Mucosa of rectum (tissue), 2 donors: ENCODE measurements around the gene KANSL1L.

Source experiments
- H3K27ac ChIP-seq, 2 donors: one replicate each; pipeline ENCODE4 v1.7.0; 2013; ENCODE audit warnings: inconsistent platforms in 2 of 2, low read depth in 2 of 2, low read length in 2 of 2
- H3K27me3 ChIP-seq, 2 donors: one replicate each; pipeline ENCODE4 v1.7.0; 2013; ENCODE audit warnings: low read length in 2 of 2; ENCODE audit not compliant: control insufficient read depth in 2 of 2, insufficient read depth in 2 of 2
- H3K36me3 ChIP-seq, 2 donors: one replicate each; pipeline ENCODE4 v1.7.0; 2013; ENCODE audit warnings: low read length in 2 of 2; ENCODE audit not compliant: control insufficient read depth in 2 of 2, insufficient read depth in 2 of 2
- H3K4me1 ChIP-seq, 2 donors: one replicate each; pipeline ENCODE4 v1.7.0; 2013; ENCODE audit warnings: low read length in 2 of 2, mild to moderate bottlenecking in 1 of 2; ENCODE audit not compliant: control insufficient read depth in 2 of 2, insufficient read depth in 2 of 2
- H3K4me3 ChIP-seq, 2 donors: one replicate each; pipeline ENCODE4 v1.7.0; 2013; ENCODE audit warnings: low read length in 2 of 2
- H3K9ac ChIP-seq, 2 donors: one replicate each; pipeline ENCODE4 v1.7.0; 2013; ENCODE audit warnings: low read length in 2 of 2, low read depth in 1 of 2, mild to moderate bottlenecking in 1 of 2
- H3K9me3 ChIP-seq, 2 donors: one replicate each; pipeline ENCODE4 v1.7.0; 2013; ENCODE audit warnings: low read length in 2 of 2; ENCODE audit not compliant: control insufficient read depth in 2 of 2
- donor health status: healthy.
- donor health status: Normal muscosa, but diverticular disease.

KANSL1L gene

GRCh38 chr2:210159059-210159458 is 12.2 kb downstream of the KANSL1L start:
- no peaks in the 10 kb centered on the region for H3K36me3 ChIP-seq
- H3K27ac ChIP-seq, result no peak overlapping the region
- no peaks in the 10 kb centered on the region for H3K9me3 ChIP-seq
- H3K27me3 ChIP-seq, result no peaks in the 10 kb centered on the region
- H3K9ac ChIP-seq, result no peak overlapping the region
- H3K4me1 ChIP-seq, result no peaks in the 10 kb centered on the region
- no peak overlapping the region for H3K4me3 ChIP-seq

- H3K9me3 ChIP-seq, result no peaks in the 10 kb centered on the region
- H3K27ac ChIP-seq, result no peak overlapping the region
- no peak overlapping the region for H3K9ac ChIP-seq
Measured at GRCh38 chr2:210158236-210158635, 13.0 kb downstream of the KANSL1L start.

GRCh38 chr2:210157526-210157925 is 13.7 kb downstream of the KANSL1L start:
- Histone ChIP-seq H3K9ac (no peak overlapping the region), H3K27ac (no peak overlapping the region), H3K4me1 (no peaks in the 10 kb centered on the region), H3K36me3 (no peaks in the 10 kb centered on the region), H3K9me3 (no peaks in the 10 kb centered on the region), H3K4me3 (no peak overlapping the region), H3K27me3 (no peaks in the 10 kb centered on the region)

More at GRCh38 chr2:210158236-210158635, 13.0 kb downstream of the KANSL1L start:
- H3K27me3 ChIP-seq, result no peaks in the 10 kb centered on the region
- no peaks in the 10 kb centered on the region for H3K36me3 ChIP-seq
- H3K4me1 ChIP-seq, result no peaks in the 10 kb centered on the region
- H3K4me3 ChIP-seq, result no peak overlapping the region

GRCh38 chr2:210147614-210148013 is 23.6 kb downstream of the KANSL1L start:
- Histone ChIP-seq H3K4me3 (no peak overlapping the region), H3K36me3 (peaks cover 11 to 14% of the 10 kb centered on the region in 2 donors), H3K9ac (no peak overlapping the region), H3K4me1 (no peaks in the 10 kb centered on the region), H3K27me3 (no peaks in the 10 kb centered on the region), H3K9me3 (no peaks in the 10 kb centered on the region), H3K27ac (no peak overlapping the region)

- Histone ChIP-seq H3K4me1 (no peaks in the 10 kb centered on the region), H3K27ac (no peak overlapping the region), H3K9me3 (no peaks in the 10 kb centered on the region), H3K36me3 (no peaks in the 10 kb centered on the region), H3K4me3 (no peak overlapping the region), H3K9ac (no peak overlapping the region), H3K27me3 (peaks cover 0 to 3% of the 10 kb centered on the region in 2 donors)
Measured at GRCh38 chr2:210132239-210132638, 39.0 kb downstream of the KANSL1L start.

GRCh38 chr2:210128961-210129360 is 42.2 kb downstream of the KANSL1L start:
- H3K9me3 ChIP-seq, result peaks cover 5 to 8% of the 10 kb centered on the region in 2 donors
- H3K27ac ChIP-seq, result no peak overlapping the region
- no peak overlapping the region for H3K9ac ChIP-seq
- H3K36me3 ChIP-seq, result peaks cover 3% of the 10 kb centered on the region in 2 donors
- H3K4me3 ChIP-seq, result no peak overlapping the region
- H3K4me1 ChIP-seq, result no peaks in the 10 kb centered on the region
- peaks cover 0 to 3% of the 10 kb centered on the region in 2 donors for H3K27me3 ChIP-seq

GRCh38 chr2:210113614-210114235 is 57.5 kb downstream of the KANSL1L start:
- H3K27ac ChIP-seq, result no peak overlapping the region
- no peak overlapping the region for H3K4me3 ChIP-seq
- no peaks in the 10 kb centered on the region for H3K4me1 ChIP-seq
- H3K36me3 ChIP-seq, result no peaks in the 10 kb centered on the region
- H3K9me3 ChIP-seq, result peaks cover 0 to 4% of the 10 kb centered on the region in 2 donors
- no peaks in the 10 kb centered on the region for H3K27me3 ChIP-seq
- H3K9ac ChIP-seq, result no peak overlapping the region

GRCh38 chr2:210112871-210113270 is 58.3 kb downstream of the KANSL1L start:
- H3K4me1 ChIP-seq, result no peaks in the 10 kb centered on the region
- peaks cover 0 to 4% of the 10 kb centered on the region in 2 donors for H3K9me3 ChIP-seq
- H3K9ac ChIP-seq, result no peak overlapping the region
- H3K27ac ChIP-seq, result no peak overlapping the region
- H3K4me3 ChIP-seq, result no peak overlapping the region
- H3K36me3 ChIP-seq, result no peaks in the 10 kb centered on the region
- no peaks in the 10 kb centered on the region for H3K27me3 ChIP-seq

- Histone ChIP-seq H3K4me1 (no peaks in the 10 kb centered on the region), H3K9ac (no peak overlapping the region), H3K4me3 (no peak overlapping the region), H3K27ac (no peak overlapping the region), H3K27me3 (no peaks in the 10 kb centered on the region), H3K9me3 (no peaks in the 10 kb centered on the region), H3K36me3 (peaks cover 0 to 3% of the 10 kb centered on the region in 2 donors)
Measured at GRCh38 chr2:210099940-210100339, 71.3 kb downstream of the KANSL1L start.

GRCh38 chr2:210094787-210095186 is 76.4 kb downstream of the KANSL1L start:
- no peaks in the 10 kb centered on the region for H3K27me3 ChIP-seq
- H3K4me3 ChIP-seq, result no peak overlapping the region
- H3K4me1 ChIP-seq, result no peaks in the 10 kb centered on the region
- H3K27ac ChIP-seq, result no peak overlapping the region
- H3K9me3 ChIP-seq, result no peaks in the 10 kb centered on the region
- no peaks in the 10 kb centered on the region for H3K36me3 ChIP-seq
- H3K9ac ChIP-seq, result no peak overlapping the region
